BLaER1 treated with 17β-estradiol and CSF1 and Interleukin-3, amounts not matched to agents 10 nM and 100 nM (cell line): Measurements from ENCODE around the gene IQUB.
"Not testable (repeated sequence)": the region's sequence is repeated elsewhere in the genome, so short reads cannot be mapped to it uniquely, and the experiment has no call there.

Experiments
- H3K27ac ChIP-seq, 11 experiments: shearing (Covaris generic); formaldehyde crosslinking; 2 replicates each; pipeline ENCODE4 v1.8.1; 2022
- H3K27me3 ChIP-seq, 11 experiments: shearing (Covaris generic); formaldehyde crosslinking; 2 replicates each; pipeline ENCODE4 v1.8.1; 2022
- H3K36me3 ChIP-seq, 11 experiments: shearing (Covaris generic); formaldehyde crosslinking; 2 replicates each; pipeline ENCODE4 v1.8.1; 2022
- H3K4me1 ChIP-seq, 10 experiments: shearing (Covaris generic); formaldehyde crosslinking; 2 replicates each; pipeline ENCODE4 v1.8.1; 2022
- H3K4me2 ChIP-seq, 11 experiments: shearing (Covaris generic); formaldehyde crosslinking; 2 replicates each; pipeline ENCODE4 v1.8.1; 2022
- H3K4me3 ChIP-seq, 10 experiments: shearing (Covaris generic); formaldehyde crosslinking; 2 replicates each; pipeline ENCODE4 v1.8.1; 2022
- H3K9ac ChIP-seq, 11 experiments: shearing (Covaris generic); formaldehyde crosslinking; 2 replicates each; pipeline ENCODE4 v1.8.1; 2022
- H3K9me3 ChIP-seq, 11 experiments: shearing (Covaris generic); formaldehyde crosslinking; replicated peaks in 1 of 11; 2 replicates each; pipeline ENCODE4 v1.8.1; 2022
- H4K20me1 ChIP-seq, 11 experiments: shearing (Covaris generic); formaldehyde crosslinking; 2 replicates each; pipeline ENCODE4 v1.8.1; 2022
- Cebpa-rat ChIP-seq, 11 experiments: shearing (Covaris generic); IDR thresholded peaks; 2 replicates each; pipeline ENCODE4 v1.8.1; 2022

Gene IQUB

GRCh38 chr7:123552641-123553040 is 18.2 kb upstream of the IQUB start:
- no peaks in the 10 kb centered on the region for H3K27me3 ChIP-seq
- no peak for TF ChIP-seq Cebpa-rat (IDR thresholded peaks at IDR 0.05)
- H3K27ac ChIP-seq: no peak overlapping the region
- H3K4me3 ChIP-seq: no peak overlapping the region
- H3K36me3 ChIP-seq: peaks cover 50 to 90% (median 73%) of the 10 kb centered on the region in 11 experiments
- H3K9me3 ChIP-seq: peaks cover 0 to 9% (median 0%) of the 10 kb centered on the region in 11 experiments; a peak in 4 of 22 replicates
- no peak overlapping the region for H3K4me2 ChIP-seq
- H4K20me1 ChIP-seq: peaks cover 3 to 51% (median 17%) of the 10 kb centered on the region in 11 experiments; a peak in 13 of 22 replicates
- no peak overlapping the region for H3K9ac ChIP-seq
- peaks cover 15 to 30% (median 25%) of the 10 kb centered on the region in 10 experiments for H3K4me1 ChIP-seq

DNA sequence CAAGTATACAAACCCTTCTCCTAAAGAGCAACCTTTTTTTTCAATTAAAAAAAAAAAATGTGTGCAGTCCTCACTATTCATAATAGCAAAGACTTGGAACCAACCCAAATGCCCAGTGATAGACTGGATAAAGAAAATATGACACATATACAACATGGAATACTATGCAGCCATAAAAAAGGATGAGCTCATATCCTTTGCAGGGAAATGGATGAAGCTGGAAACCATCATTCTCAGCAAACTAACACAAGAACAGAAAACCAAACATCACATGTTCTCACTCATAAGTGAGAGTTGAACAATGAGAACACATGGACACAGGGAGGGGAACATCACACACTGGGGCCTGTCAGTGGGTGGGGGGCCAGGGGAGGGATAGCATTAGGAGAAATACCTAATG is 17.7 kb upstream of the IQUB start:
- Histone ChIP-seq H4K20me1 (peaks cover 3 to 52% (median 17%) of the 10 kb centered on the region in 11 experiments; a peak in 13 of 22 replicates), H3K36me3 (peaks cover 50 to 95% (median 78%) of the 10 kb centered on the region in 11 experiments), H3K4me1 (peaks cover 15 to 30% (median 25%) of the 10 kb centered on the region in 10 experiments)
- not testable (repeated sequence) for H3K9ac ChIP-seq, H3K27me3 ChIP-seq, H3K4me3 ChIP-seq, H3K9me3 ChIP-seq, H3K4me2 ChIP-seq, H3K27ac ChIP-seq

- Histone ChIP-seq H3K27me3 (no peaks in the 10 kb centered on the region), H3K27ac (no peak overlapping the region), H3K9me3 (peaks cover 0 to 9% (median 0%) of the 10 kb centered on the region in 11 experiments; a peak in 4 of 22 replicates), H4K20me1 (peaks cover 3 to 50% (median 16%) of the 10 kb centered on the region in 11 experiments; a peak in 13 of 22 replicates), H3K4me1 (peaks cover 0 to 5% (median 0%) of the 10 kb centered on the region in 10 experiments; a peak in 2 of 20 replicates), H3K4me2 (no peak overlapping the region), H3K36me3 (peaks cover 48 to 88% (median 65%) of the 10 kb centered on the region in 11 experiments), H3K4me3 (no peak overlapping the region), H3K9ac (no peak overlapping the region)
- TF ChIP-seq Cebpa-rat (IDR thresholded peaks at IDR 0.05): no peak
These were observed 14.0 kb upstream of the IQUB start for GRCh38 chr7:123548406-123548805.

DNA sequence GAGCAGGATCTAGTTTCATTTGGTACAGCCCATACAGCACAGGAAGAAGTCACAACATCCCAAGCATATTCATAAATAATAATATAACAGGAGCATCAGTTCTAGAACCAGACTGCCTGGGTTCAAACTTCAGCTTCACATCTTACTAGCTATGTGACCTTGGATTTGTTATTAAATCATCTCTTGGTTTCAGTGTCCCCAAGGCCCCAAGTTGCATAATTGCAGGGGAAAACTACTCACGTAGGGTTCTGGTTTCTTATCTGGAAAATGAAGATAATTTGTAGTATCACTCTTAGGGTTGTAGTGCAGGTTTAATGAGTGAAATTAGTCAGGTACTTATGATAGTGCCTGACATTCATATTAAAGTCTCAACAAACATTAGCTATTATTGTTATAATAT is 5.5 kb upstream of the IQUB start:
- peaks cover 9 to 37% (median 22%) of the 10 kb centered on the region in 11 experiments; a peak in 19 of 22 replicates for H3K36me3 ChIP-seq
- no peak overlapping the region for H3K4me3 ChIP-seq
- H3K27me3 ChIP-seq: no peaks in the 10 kb centered on the region
- TF ChIP-seq Cebpa-rat (IDR thresholded peaks at IDR 0.05): no peak
- peaks cover 0 to 5% (median 0%) of the 10 kb centered on the region in 11 experiments; a peak in 2 of 22 replicates for H4K20me1 ChIP-seq
- H3K9me3 ChIP-seq: no peaks in the 10 kb centered on the region
- H3K4me1 ChIP-seq: peaks cover 5 to 15% (median 7%) of the 10 kb centered on the region in 10 experiments; a peak in 13 of 20 replicates
- H3K27ac ChIP-seq: no peak overlapping the region
- no peak overlapping the region for H3K4me2 ChIP-seq
- H3K9ac ChIP-seq: no peak overlapping the region

DNA sequence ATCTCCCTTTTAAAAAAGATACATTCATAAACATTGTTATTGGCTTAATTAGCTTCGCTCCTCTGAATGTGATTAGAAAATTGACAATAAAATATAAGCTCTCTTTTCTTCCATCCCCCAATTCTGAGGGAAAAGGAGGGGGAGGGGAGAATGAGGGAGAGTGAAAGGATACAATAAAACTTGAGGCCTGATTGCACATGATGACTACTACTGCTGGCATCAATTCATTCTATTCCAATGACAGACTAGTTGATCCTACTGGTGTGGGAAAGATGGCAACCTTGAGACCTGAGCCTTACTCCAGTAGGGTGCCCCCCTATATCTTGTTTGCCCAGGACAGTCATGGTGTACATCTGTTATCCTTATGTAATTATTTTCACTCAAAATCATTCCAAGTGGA is 4.5 kb upstream of the IQUB start:
- Histone ChIP-seq H3K27me3 (peaks cover 5 to 6% (median 5%) of the 10 kb centered on the region in 11 experiments), H3K4me3 (no peak overlapping the region), H3K4me1 (peaks cover 10 to 19% (median 12%) of the 10 kb centered on the region in 10 experiments; a peak in 19 of 20 replicates), H4K20me1 (peaks cover 0 to 5% (median 0%) of the 10 kb centered on the region in 11 experiments; a peak in 3 of 22 replicates), H3K27ac (no peak overlapping the region), H3K36me3 (peaks cover 8 to 36% (median 21%) of the 10 kb centered on the region in 11 experiments; a peak in 19 of 22 replicates), H3K9ac (no peak overlapping the region), H3K4me2 (no peak overlapping the region), H3K9me3 (no peaks in the 10 kb centered on the region)
- no peak for TF ChIP-seq Cebpa-rat (IDR thresholded peaks at IDR 0.05)

DNA sequence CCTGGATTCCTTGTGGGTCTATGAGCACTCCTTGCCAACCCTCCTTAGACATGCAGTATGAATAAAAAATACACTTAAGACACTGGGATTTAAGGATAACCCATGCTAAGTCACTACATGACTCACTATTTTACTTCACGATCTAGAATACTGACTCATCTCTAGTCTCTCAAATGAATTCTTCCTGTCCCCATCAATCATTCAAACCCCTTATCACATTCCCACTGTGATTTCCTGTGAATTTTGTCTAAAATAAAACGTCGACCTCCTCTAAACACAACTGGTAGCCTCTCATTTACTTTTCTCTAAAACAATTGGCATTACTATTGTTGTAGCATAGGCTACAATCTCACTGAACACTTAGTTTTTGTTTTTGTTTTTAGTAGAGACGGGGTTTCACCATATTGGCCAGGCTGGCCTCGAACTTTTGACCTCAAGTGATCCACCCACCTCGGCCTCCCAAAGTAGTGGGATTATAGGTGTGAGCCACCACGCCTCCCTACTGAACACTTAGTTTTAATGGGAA is 3.9 kb upstream of the IQUB start:
- no peak overlapping the region for H3K4me3 ChIP-seq
- no peak overlapping the region for H3K9ac ChIP-seq
- H3K36me3 ChIP-seq: peaks cover 3 to 30% (median 14%) of the 10 kb centered on the region in 11 experiments; a peak in 19 of 22 replicates
- peaks cover 11 to 21% (median 12%) of the 10 kb centered on the region in 10 experiments; a peak in 19 of 20 replicates for H3K4me1 ChIP-seq
- peak overlapping the region in 4 of 11 experiments; percentile 4 to 39 (median 22); a peak in 5 of 22 replicates for H3K4me2 ChIP-seq
- no peaks in the 10 kb centered on the region for H3K9me3 ChIP-seq
- H4K20me1 ChIP-seq: peaks cover 0 to 5% (median 0%) of the 10 kb centered on the region in 11 experiments; a peak in 3 of 22 replicates
- TF ChIP-seq Cebpa-rat (IDR thresholded peaks at IDR 0.05): no peak
- H3K27me3 ChIP-seq: peaks cover 11 to 12% (median 12%) of the 10 kb centered on the region in 11 experiments
- H3K27ac ChIP-seq: 0 out of 22 replicates have a peak overlapping the region, but pooled peaks of 1 of the 11 experiments have one; percentile 0

- H3K27ac ChIP-seq: no peak overlapping the region
- H3K4me2 ChIP-seq: no peak overlapping the region
- peaks cover 22 to 23% (median 23%) of the 10 kb centered on the region in 11 experiments for H3K27me3 ChIP-seq
- H3K4me1 ChIP-seq: peaks cover 11 to 21% (median 12%) of the 10 kb centered on the region in 10 experiments; a peak in 19 of 20 replicates
- no peaks in the 10 kb centered on the region for H3K9me3 ChIP-seq
- no peak for TF ChIP-seq Cebpa-rat (IDR thresholded peaks at IDR 0.05)
- peaks cover 0 to 5% (median 0%) of the 10 kb centered on the region in 11 experiments; a peak in 1 of 22 replicates for H4K20me1 ChIP-seq
- H3K9ac ChIP-seq: no peak overlapping the region
- no peak overlapping the region for H3K4me3 ChIP-seq
- H3K36me3 ChIP-seq: peaks cover 0 to 24% (median 9%) of the 10 kb centered on the region in 11 experiments; a peak in 10 of 22 replicates
These were observed 2.7 kb upstream of the IQUB start for GRCh38 chr7:123537026-123537642.

GRCh38 chr7:123535517-123535916 is 1.1 kb upstream of the IQUB start:
- no peak for TF ChIP-seq Cebpa-rat (IDR thresholded peaks at IDR 0.05)
- H3K27me3 ChIP-seq: peaks cover 25 to 34% (median 30%) of the 10 kb centered on the region in 11 experiments
- peak overlapping the region in 1 of 11 experiments; percentile 83; a peak in 1 of 22 replicates for H3K27ac ChIP-seq
- H3K9ac ChIP-seq: peak overlapping the region in 7 of 11 experiments; percentile 7 to 88 (median 61); a peak in 8 of 22 replicates
- peak overlapping the region; percentile 53 to 74 (median 67) for H3K4me2 ChIP-seq
- H3K9me3 ChIP-seq: no peaks in the 10 kb centered on the region
- peak overlapping the region; percentile 57 to 75 (median 62) for H3K4me3 ChIP-seq
- H4K20me1 ChIP-seq: peaks cover 0 to 5% (median 0%) of the 10 kb centered on the region in 11 experiments; a peak in 1 of 22 replicates
- H3K36me3 ChIP-seq: peaks cover 0 to 15% (median 6%) of the 10 kb centered on the region in 11 experiments; a peak in 8 of 22 replicates
- peaks cover 11 to 21% (median 12%) of the 10 kb centered on the region in 10 experiments; a peak in 19 of 20 replicates for H3K4me1 ChIP-seq
